HepG2 (cell line): ENCODE results near the gene WDR7. TPM values are rescaled to one million over a fixed set of nuclear protein-coding genes. Genes with fewer than 3 reads are reported as not detected.

Experiments
- ATAC-seq: fragments of 200-7000 bp; cut with Tn5 transposase; 3 replicates; pipeline ENCODE4 v1.9.1; 2020; ENCODE audit warnings: mild to moderate bottlenecking, moderate library complexity
- BruUV-seq: library from RNA; stranded (reverse); fragments of 400-500 nt; replicated peaks from 2 replicates; lab custom pipeline; 2021; lab: Mats Ljungman, UMichigan
- CTCF ChIA-PET: fragments of 300-600 bp; formaldehyde crosslinking; extraction: SDS; loops from one replicate; lab custom pipeline; 2021; ENCODE audit warnings: low total read pairs, inconsistent platforms, low intra/inter-chr PET ratio; lab: Yijun Ruan, JAX
- POLR2A ChIA-PET: fragments of 350-600 bp; sonication (Branson Sonifier 250); formaldehyde crosslinking; loops from one replicate; lab custom pipeline; 2020; ENCODE audit warnings: antibody characterized with exemption, inconsistent platforms; lab: Yijun Ruan, JAX
- DNase-seq: peaks from one replicate; pipeline ENCODE4 v3.0.0-alpha.2; 2015; ENCODE audit warnings: low spot score
- FAIRE-seq: peaks from 3 replicates; lab custom pipeline; 2011; peaks lifted over from hg19 to GRCh38; lab: Jason Lieb, UNC
- H2AFZ ChIP-seq: one replicate; pipeline ENCODE4 v1.6.1; 2011; ENCODE audit warnings: low read length, inconsistent platforms
- H3K27ac ChIP-seq: fragments of 300-600 bp; 3 replicates; pipeline ENCODE4 v1.8.0; 2011; ENCODE audit warnings: mixed run types, mild to moderate bottlenecking, mixed read lengths, low read length, inconsistent platforms; ENCODE audit not compliant: insufficient read depth; ENCODE audit errors: extremely low read length
- H3K27me3 ChIP-seq, 2 experiments: fragments of 200-600 bp in 1 of 2; 2 replicates in 1 of 2; 3 replicates in 1 of 2; pipeline versions ENCODE4 v1.6.0 to v1.8.0; 2011; ENCODE audit warnings: low read length in 2 of 2, mild to moderate bottlenecking in 2 of 2, moderate library complexity in 2 of 2, inconsistent platforms in 1 of 2; ENCODE audit not compliant: insufficient read depth in 2 of 2, control insufficient read depth in 1 of 2
- H3K36me3 ChIP-seq, 2 experiments: fragments of 200-600 bp in 1 of 2; replicated peaks in 1 of 2; 2 replicates in 1 of 2; 3 replicates in 1 of 2; pipeline versions ENCODE4 v1.5.1 to v1.8.0; 2011; ENCODE audit warnings: low read length in 2 of 2, inconsistent platforms in 1 of 2; ENCODE audit not compliant: insufficient read depth in 2 of 2, control insufficient read depth in 1 of 2
- H3K4me1 ChIP-seq: 2 replicates; pipeline ENCODE4 v1.5.1; 2012; ENCODE audit warnings: low read length, inconsistent platforms; ENCODE audit not compliant: insufficient read depth
- H3K4me2 ChIP-seq: 2 replicates; pipeline ENCODE4 v1.6.0; 2011; ENCODE audit warnings: low read depth, low read length, inconsistent platforms
- H3K4me3 ChIP-seq, 3 experiments: fragments of 200-600 bp in 1 of 3; sonication (generic), shearing (Covaris generic) in 1 of 3; replicated peaks in 1 of 3; 2 replicates each; pipeline ENCODE4 v1.5.1; 2011 to 2016; ENCODE audit warnings: low read length in 3 of 3, inconsistent platforms in 2 of 3, low read depth in 2 of 3, mild to moderate bottlenecking in 2 of 3, control low read depth in 1 of 3, mixed read lengths in 1 of 3; ENCODE audit not compliant: insufficient read depth in 1 of 3
- H3K79me2 ChIP-seq: one replicate; pipeline ENCODE4 v1.6.1; 2011; ENCODE audit warnings: low read length, inconsistent platforms; ENCODE audit not compliant: insufficient read depth
- H3K9ac ChIP-seq: 2 replicates; pipeline ENCODE4 v1.6.0; 2011; ENCODE audit warnings: mild to moderate bottlenecking, low read depth, low read length, inconsistent platforms; ENCODE audit not compliant: insufficient read depth
- H3K9me3 ChIP-seq: 2 replicates; pipeline ENCODE4 v1.5.1; 2012; ENCODE audit warnings: mild to moderate bottlenecking, low read length
- H4K20me1 ChIP-seq: 2 replicates; pipeline ENCODE4 v1.6.0; 2011; ENCODE audit warnings: inconsistent platforms, mild to moderate bottlenecking, low read length, moderate library complexity; ENCODE audit not compliant: insufficient read depth
- ATAD3A ChIP-seq: sonication (generic); formaldehyde crosslinking; IDR thresholded peaks from 2 replicates; pipeline ENCODE4 v1.4.0; 2020; ENCODE audit warnings: missing genetic modification reagents
- GRHL1 ChIP-seq: sonication (generic); formaldehyde crosslinking; conservative IDR thresholded peaks from 2 replicates; pipeline ENCODE4 v1.8.0; 2022; ENCODE audit warnings: missing genetic modification reagents
- MAFK ChIP-seq, 2 experiments: IDR thresholded peaks in 1 of 2; conservative IDR thresholded peaks in 1 of 2; 2 replicates each; pipeline ENCODE4 v1.6.1; 2011; ENCODE audit warnings: improper control_type of control experiment in 2 of 2, low read length in 2 of 2
- MED13 ChIP-seq: sonication (generic); formaldehyde crosslinking; IDR thresholded peaks from 2 replicates; pipeline ENCODE4 v1.5.0; 2020; ENCODE audit warnings: missing genetic modification reagents
- RARG ChIP-seq: sonication (generic); formaldehyde crosslinking; IDR thresholded peaks from 2 replicates; pipeline ENCODE4 v1.4.0; 2020; ENCODE audit warnings: low read depth, mild to moderate bottlenecking, missing genetic modification reagents
- SMAD9 ChIP-seq: sonication (generic); formaldehyde crosslinking; IDR thresholded peaks from 2 replicates; pipeline ENCODE4 v1.5.1; 2020; ENCODE audit warnings: mild to moderate bottlenecking, missing genetic modification reagents
- TAF15 ChIP-seq: fragments of 200-400 bp; formaldehyde crosslinking; IDR thresholded peaks from one replicate; pipeline ENCODE4 v1.6.1; 2018; ENCODE audit warnings: mild to moderate bottlenecking, low read depth, low read length; ENCODE audit not compliant: poor library complexity, severe bottlenecking
- TFDP1 ChIP-seq: IDR thresholded peaks from 2 replicates; pipeline ENCODE4 v1.6.1; 2016; ENCODE audit warnings: missing compliant biosample characterization, missing genetic modification reagents, borderline replicate concordance
- ZBTB44 ChIP-seq: sonication (generic); formaldehyde crosslinking; IDR thresholded peaks from 2 replicates; pipeline ENCODE4 v1.4.0; 2020; ENCODE audit warnings: missing genetic modification reagents
- ZFP62 ChIP-seq: sonication (generic); formaldehyde crosslinking; IDR thresholded peaks from 2 replicates; pipeline ENCODE4 v1.4.0; 2020; ENCODE audit warnings: missing genetic modification reagents
- ZNF235 ChIP-seq: sonication (generic); formaldehyde crosslinking; IDR thresholded peaks from 2 replicates; pipeline ENCODE4 v1.8.1; 2023; ENCODE audit warnings: mild to moderate bottlenecking, missing genetic modification reagents, borderline replicate concordance
- ZNF564 ChIP-seq: sonication (generic); formaldehyde crosslinking; IDR thresholded peaks from 2 replicates; pipeline ENCODE4 v1.8.1; 2023; ENCODE audit warnings: mild to moderate bottlenecking, missing genetic modification reagents
- ZNF761 ChIP-seq: sonication (generic); formaldehyde crosslinking; conservative IDR thresholded peaks from 2 replicates; pipeline ENCODE4 v1.4.0; 2020; ENCODE audit warnings: mild to moderate bottlenecking, missing genetic modification reagents
- ZNF841 ChIP-seq: sonication (generic); formaldehyde crosslinking; IDR thresholded peaks from 2 replicates; pipeline ENCODE4 v1.8.1; 2023; ENCODE audit warnings: missing genetic modification reagents, borderline replicate concordance
- WGBS: methylation state at CpG from one replicate; pipeline ENCODE4 v1.1.6; 2017; ENCODE audit warnings: low lambda C conversion rate; 5-methylcytosine and 5-hydroxymethylcytosine counted together
- in situ Hi-C: cut with HindIII; loops from 2 replicates; pipeline ENCODE4 v1.10.0; 2017; ENCODE audit warnings: low pct_unique_long_range_greater_than_20kb; ENCODE audit not compliant: extremely low pct_ligation_motif_present
- intact Hi-C: fragments of 100-400 bp; cut with micrococcal nuclease; formaldehyde crosslinking; loops from one replicate; pipeline ENCODE4 v1.10.0; 2022; ENCODE audit not compliant: unreplicated experiment
- polyA plus RNA-seq, 8 experiments: library from polyadenylated mRNA; depleted of rRNA in 3 of 8; stranded (reverse) in 7 of 8; unstranded in 1 of 8; fragments of >200 nt; fragmentation: Illumina TruSeq in 4 of 8; extraction: Trizol in 4 of 8; gene quantifications; 2 replicates each; pipeline versions ENCODE4 v1.2.1 to v1.2.3, GENCODE V29; 2011 to 2016; ENCODE audit warnings: low read depth in 4 of 8, missing spikeins in 1 of 8, mixed read lengths in 1 of 8; ENCODE audit not compliant: insufficient read depth in 1 of 8
- total RNA-seq, 5 experiments: library from RNA; depleted of rRNA; stranded (reverse); fragments of >200 nt; fragmentation: Illumina TruSeq; extraction: Trizol; gene quantifications; 2 replicates each; pipeline ENCODE4 v1.2.3, GENCODE V29; 2016; ENCODE audit warnings: low read depth in 1 of 5

WDR7 gene
- total and polyA plus RNA-seq, 2 of the 13 experiments (the other 11 are each of a cell fraction or from before 2014, with no cell fraction given): 2.0 to 7.8 TPM

GRCh38 chr18:56843241-56843640, 192.1 kb downstream of the WDR7 start:
- in situ Hi-C loops: no loop called here
- Histone ChIP-seq H3K79me2 (no peaks in the 10 kb centered on the region), H3K4me3 (no peak overlapping the region), H2AFZ (no peak overlapping the region), H3K9ac (no peak overlapping the region), H3K9me3 (no peaks in the 10 kb centered on the region), H3K4me1 (no peaks in the 10 kb centered on the region), H3K27ac (no peak overlapping the region), H4K20me1 (no peaks in the 10 kb centered on the region), H3K4me2 (no peak overlapping the region), H3K27me3 (no peaks in the 10 kb centered on the region; a peak in 1 of 5 replicates)
- ATAC-seq (no peak), DNase-seq (no peak), FAIRE-seq (no peak)
- ChIA-PET POLR2A (no interaction called here), CTCF (no interaction called here)
- no TSS peak for BruUV-seq
- intact Hi-C loops: no loop called here
- TF ChIP-seq ZNF841 (CRISPR knock-in tag) (no peak), TFDP1 (no peak), MAFK (conservative IDR thresholded peaks at IDR 0.05 in 1 of 2, IDR thresholded peaks at IDR 0.05 in 1 of 2; ENCODE audit: low read length in 2 of 2) (no peak), SMAD9 (CRISPR knock-in tag) (no peak)
- TF ChIP-seq, all 625 proteins: peak for 0
- no peaks in the 10 kb centered on the region for H3K36me3 ChIP-seq
- WGBS: 91% methylated on average over 4 of the region's 4 CpGs

- Histone ChIP-seq H3K4me2 (no peak overlapping the region), H2AFZ (no peak overlapping the region), H3K36me3 (no peaks in the 10 kb centered on the region), H3K4me3 (no peak overlapping the region), H3K27ac (no peak overlapping the region), H3K4me1 (no peaks in the 10 kb centered on the region), H3K27me3 (no peaks in the 10 kb centered on the region; a peak in 1 of 5 replicates), H3K79me2 (no peaks in the 10 kb centered on the region), H3K9me3 (no peaks in the 10 kb centered on the region), H4K20me1 (no peaks in the 10 kb centered on the region), H3K9ac (no peak overlapping the region)
- DNase-seq (no peak), FAIRE-seq (no peak), ATAC-seq (no peak)
- TF ChIP-seq ZNF235 (CRISPR knock-in tag) (no peak), ZNF761 (CRISPR knock-in tag) (no peak), ZFP62 (CRISPR knock-in tag) (no peak), ZBTB44 (CRISPR knock-in tag) (no peak), ZNF564 (no peak), MED13 (CRISPR knock-in tag) (no peak), GRHL1 (CRISPR knock-in tag) (no peak), TAF15 (no peak), ATAD3A (CRISPR knock-in tag) (no peak), RARG (CRISPR knock-in tag) (no peak)
- ChIA-PET POLR2A (no interaction called here), CTCF (no interaction called here)
- in situ Hi-C loops (no loop called here), intact Hi-C loops (no loop called here)
- no TSS peak for BruUV-seq
- WGBS: 92% methylated on average over 1 of the region's 1 CpG
Measured at GRCh38 chr18:56844556-56844955, 193.4 kb downstream of the WDR7 start.
